Keratinocyte (primary cell): ENCODE measurements around the gene CENPT. TPM values are rescaled to one million over a fixed set of nuclear protein-coding genes. Genes with fewer than 3 reads are reported as not detected.

Experiments
- DNase-seq: peaks from one replicate; pipeline ENCODE4 v3.0.0-alpha.2; 2011; ENCODE audit warnings: low read depth, missing footprints, low spot score
- FAIRE-seq: peaks from 2 replicates; lab custom pipeline; 2011; peaks lifted over from hg19 to GRCh38; lab: Jason Lieb, UNC
- H2AFZ ChIP-seq: 2 replicates; pipeline ENCODE4 v1.6.0; 2012; ENCODE audit warnings: low read length, control low read depth, inconsistent platforms; ENCODE audit not compliant: control insufficient read depth
- H3K27ac ChIP-seq: 2 replicates; pipeline ENCODE4 v1.5.1; 2011; ENCODE audit warnings: low read length; ENCODE audit not compliant: control insufficient read depth, insufficient read depth
- H3K27me3 ChIP-seq: 3 replicates; pipeline ENCODE4 v1.6.0; 2011; ENCODE audit warnings: low read length; ENCODE audit not compliant: control insufficient read depth, insufficient read depth; ENCODE audit errors: extremely low read depth
- H3K36me3 ChIP-seq, 2 experiments: 2 replicates in 1 of 2; 3 replicates in 1 of 2; pipeline ENCODE4 v1.5.1; 2011; ENCODE audit warnings: low read length in 2 of 2, mild to moderate bottlenecking in 1 of 2; ENCODE audit not compliant: control insufficient read depth in 2 of 2, insufficient read depth in 2 of 2; ENCODE audit errors: extremely low read depth in 1 of 2
- H3K4me1 ChIP-seq: 3 replicates; pipeline ENCODE4 v1.5.1; 2011; ENCODE audit warnings: low read length; ENCODE audit not compliant: control insufficient read depth, insufficient read depth; ENCODE audit errors: extremely low read depth
- H3K4me2 ChIP-seq: 3 replicates; pipeline ENCODE4 v1.6.0; 2011; ENCODE audit warnings: low read depth, low read length; ENCODE audit not compliant: control insufficient read depth, insufficient read depth; ENCODE audit errors: extremely low read depth
- H3K4me3 ChIP-seq, 3 experiments: fragments of 200-600 bp in 1 of 3; sonication (generic) in 1 of 3; 2 replicates in 2 of 3; 3 replicates in 1 of 3; pipeline ENCODE4 v1.5.1; 2011 to 2016; ENCODE audit warnings: low read length in 3 of 3, mild to moderate bottlenecking in 3 of 3, control low read depth in 2 of 3, inconsistent platforms in 1 of 3, low read depth in 1 of 3, mixed read lengths in 1 of 3, mixed run types in 1 of 3, moderate library complexity in 1 of 3; ENCODE audit not compliant: control insufficient read depth in 2 of 3, insufficient read depth in 2 of 3; ENCODE audit errors: extremely low read depth in 1 of 3
- H3K79me2 ChIP-seq: 2 replicates; pipeline ENCODE4 v1.6.0; 2012; ENCODE audit warnings: low read length; ENCODE audit not compliant: control insufficient read depth, insufficient read depth
- H3K9ac ChIP-seq: 3 replicates; pipeline ENCODE4 v1.6.0; 2011; ENCODE audit warnings: low read length; ENCODE audit not compliant: control insufficient read depth, insufficient read depth; ENCODE audit errors: extremely low read depth
- H3K9me1 ChIP-seq: 3 replicates; pipeline ENCODE4 v1.6.0; 2011; ENCODE audit warnings: low read length; ENCODE audit not compliant: control insufficient read depth, insufficient read depth; ENCODE audit errors: extremely low read depth
- H3K9me3 ChIP-seq: 2 replicates; pipeline ENCODE4 v1.5.1; 2012; ENCODE audit warnings: low read depth, low read length; ENCODE audit not compliant: control insufficient read depth
- H4K20me1 ChIP-seq: 3 replicates; pipeline ENCODE4 v1.6.0; 2011; ENCODE audit warnings: low read length; ENCODE audit not compliant: control insufficient read depth, insufficient read depth; ENCODE audit errors: extremely low read depth
- CTCF ChIP-seq, 3 experiments: IDR thresholded peaks in 1 of 3; conservative IDR thresholded peaks in 1 of 3; optimal IDR thresholded peaks in 1 of 3; 2 replicates in 2 of 3; 3 replicates in 1 of 3; pipeline versions ENCODE3 to v1.5.1; 2011; ENCODE audit warnings: low read length in 3 of 3, mild to moderate bottlenecking in 3 of 3, moderate library complexity in 2 of 3, control low read depth in 1 of 3, inconsistent platforms in 1 of 3; ENCODE audit not compliant: insufficient read depth in 2 of 3; ENCODE audit errors: extremely low read depth in 1 of 3
- EZH2 ChIP-seq: IDR thresholded peaks from one replicate; pipeline ENCODE4 v1.6.1; 2012; ENCODE audit warnings: inconsistent platforms, mild to moderate bottlenecking, low read length, moderate library complexity
- dilution Hi-C: fragments of 300-500 bp; cut with MboI; formaldehyde crosslinking; loops from one replicate; pipeline ENCODE4 v1.7.0; 2020; ENCODE audit warnings: low sequenced_read_pairs; ENCODE audit not compliant: extremely low pct_ligation_motif_present
- polyA plus RNA-seq, 5 experiments: library from polyadenylated mRNA; depleted of rRNA in 3 of 5; stranded (reverse) in 3 of 5; stranded (forward) in 1 of 5; unstranded in 1 of 5; fragments of >200 nt; gene quantifications; 1 replicate in 1 of 5; 2 replicates in 3 of 5; 3 replicates in 1 of 5; pipeline versions ENCODE4 v1.2.1 to v1.2.3, GENCODE V29; 2011 to 2012; ENCODE audit warnings: missing spikeins in 2 of 5, low read depth in 1 of 5, low replicate concordance in 1 of 5

CENPT gene
- polyA plus RNA-seq, 1 donor (not counting 4 experiments of a cell fraction or from before 2014, with no cell fraction given): 30.1 TPM

- no peak overlapping the region for H2AFZ ChIP-seq
- TF ChIP-seq EZH2 (no peak), CTCF (optimal IDR thresholded peaks at IDR 0.05 in 1 of 3, IDR thresholded peaks at IDR 0.05 in 1 of 3, conservative IDR thresholded peaks at IDR 0.05 in 1 of 3; ENCODE audit: extremely low read depth in 1 of 3, insufficient read depth in 2 of 3, low read length in 3 of 3) (no peak)
- H3K27me3 ChIP-seq: no peaks in the 10 kb centered on the region
- H3K9ac ChIP-seq: no peak overlapping the region
- H3K36me3 ChIP-seq: peaks cover 23 to 24% of the 10 kb centered on the region in 2 experiments
- no peaks in the 10 kb centered on the region for H3K9me3 ChIP-seq
- no peak for FAIRE-seq
- no peaks in the 10 kb centered on the region for H3K9me1 ChIP-seq
- H3K27ac ChIP-seq: no peak overlapping the region
- dilution Hi-C loops: no loop called here
- H3K4me2 ChIP-seq: no peak overlapping the region
- H3K4me3 ChIP-seq: no peak overlapping the region
- H3K4me1 ChIP-seq: no peaks in the 10 kb centered on the region
- DNase-seq: no peak
- H4K20me1 ChIP-seq: no peaks in the 10 kb centered on the region
- H3K79me2 ChIP-seq: no peaks in the 10 kb centered on the region
Observed at GRCh38 chr16:67825906-67826305, 21.6 kb downstream of the CENPT start.

- Histone ChIP-seq H3K9ac (no peak overlapping the region), H3K4me1 (no peaks in the 10 kb centered on the region), H3K9me3 (no peaks in the 10 kb centered on the region), H3K27me3 (no peaks in the 10 kb centered on the region), H3K4me3 (no peak overlapping the region), H3K4me2 (no peak overlapping the region), H3K79me2 (no peaks in the 10 kb centered on the region), H3K27ac (no peak overlapping the region), H2AFZ (no peak overlapping the region), H3K36me3 (peaks cover 17 to 18% of the 10 kb centered on the region in 2 experiments), H3K9me1 (no peaks in the 10 kb centered on the region), H4K20me1 (no peaks in the 10 kb centered on the region)
- no peak for DNase-seq
- no peak for FAIRE-seq
- TF ChIP-seq EZH2 (no peak), CTCF (optimal IDR thresholded peaks at IDR 0.05 in 1 of 3, IDR thresholded peaks at IDR 0.05 in 1 of 3, conservative IDR thresholded peaks at IDR 0.05 in 1 of 3; ENCODE audit: extremely low read depth in 1 of 3, insufficient read depth in 2 of 3, low read length in 3 of 3) (no peak)
- dilution Hi-C loops: no loop called here
Observed at GRCh38 chr16:67825119-67825518, 22.4 kb downstream of the CENPT start.
